ENCODE data around the gene RAMP3. TPM values are rescaled to one million over a fixed set of nuclear protein-coding genes. Genes with fewer than 3 reads are reported as not detected.
A peak's percentile ranks its signal among the peaks of the same experiment; 100 is the strongest.
"Not testable (repeated sequence)": the region's sequence is repeated elsewhere in the genome, so short reads cannot be mapped to it uniquely, and the experiment has no call there.

The RAMP3 gene
- total RNA-seq, 2 experiments from 2014 or later = not detected

DNA sequence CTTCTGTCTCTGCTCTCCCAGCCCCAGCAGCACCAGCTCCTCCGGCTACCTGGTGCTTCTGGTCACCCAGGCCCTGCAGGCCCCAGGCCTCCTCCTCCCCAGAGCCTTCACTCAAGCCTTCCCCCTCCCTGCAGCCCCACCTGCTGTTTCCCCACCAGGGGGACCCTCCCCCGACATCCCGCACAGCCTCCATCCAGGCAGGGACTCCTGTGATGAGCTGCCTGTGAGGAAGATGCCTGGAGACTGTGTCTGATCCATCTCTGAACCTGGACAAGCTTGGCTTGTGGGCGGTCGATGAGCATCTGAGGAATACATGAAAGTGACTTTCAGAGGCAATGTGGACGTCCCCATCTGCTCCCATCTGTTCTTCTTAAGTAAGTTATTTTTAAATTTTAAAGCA lies 45.0 kb downstream of the RAMP3 start:
- Mint-ChIP-seq H3K4me3 (no peak overlapping the region), H3K4me1 (peaks cover 45% of the 10 kb centered on the region), H3K36me3 (ENCODE audit: low read depth) (peaks cover 3% of the 10 kb centered on the region), H3K27me3 (no peaks in the 10 kb centered on the region), H3K9me3 (peaks cover 7% of the 10 kb centered on the region), H3K27ac (no peak overlapping the region)
- ChIA-PET POLR2A (no interaction called here), CTCF (no interaction called here)
- no peak for DNase-seq

- Mint-ChIP-seq H3K4me3 (no peak overlapping the region), H3K4me1 (peaks cover 42% of the 10 kb centered on the region), H3K27ac (peak overlapping the region; percentile 74), H3K9me3 (peaks cover 7% of the 10 kb centered on the region), H3K27me3 (peaks cover 1% of the 10 kb centered on the region), H3K36me3 (ENCODE audit: low read depth) (peaks cover 3% of the 10 kb centered on the region)
- CTCF ChIA-PET = no interaction called here
- POLR2A ChIA-PET = no interaction called here
- DNase-seq = no peak
Observed at GRCh38 chr7:45203036-45203435, 45.4 kb downstream of the RAMP3 start.

DNA sequence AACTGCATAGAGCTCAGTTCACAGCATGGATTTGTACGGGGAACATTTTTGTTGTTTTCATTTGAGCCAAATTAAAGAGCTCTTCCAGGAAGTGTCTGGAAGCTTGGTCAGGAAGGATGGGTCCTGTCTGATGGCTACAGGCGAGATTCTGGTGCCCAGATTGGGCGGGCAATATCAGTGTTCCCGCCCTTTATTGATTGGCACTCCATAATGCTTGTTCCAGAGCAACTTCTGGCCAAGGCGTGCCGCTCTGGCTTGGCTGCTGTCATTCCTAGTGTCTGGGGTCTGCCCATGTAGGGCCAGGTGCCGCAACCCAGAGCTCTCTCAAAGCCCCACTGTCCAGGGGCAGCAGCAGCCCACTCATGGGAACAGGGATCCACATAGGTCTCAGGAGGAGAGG lies 45.9 kb downstream of the RAMP3 start:
- H3K36me3 Mint-ChIP-seq (ENCODE audit: low read depth) = peaks cover 3% of the 10 kb centered on the region
- no peak for DNase-seq
- H3K4me1 Mint-ChIP-seq = peaks cover 42% of the 10 kb centered on the region
- POLR2A ChIA-PET = interaction anchor here (1.0 kb wide), 1 partner anchor 714 kb away, joined by 3 read pairs; no protein-coding TSS in a partner anchor
- peaks cover 5% of the 10 kb centered on the region for H3K27me3 Mint-ChIP-seq
- H3K4me3 Mint-ChIP-seq = no peak overlapping the region
- peaks cover 7% of the 10 kb centered on the region for H3K9me3 Mint-ChIP-seq
- CTCF ChIA-PET = no interaction called here
- peak overlapping the region; percentile 74 for H3K27ac Mint-ChIP-seq

GRCh38 chr7:45203936-45204445 lies 46.4 kb downstream of the RAMP3 start:
- DNase-seq = no peak
- H3K36me3 Mint-ChIP-seq (ENCODE audit: low read depth) = peaks cover 3% of the 10 kb centered on the region
- ChIA-PET CTCF (interaction anchor here (1.0 kb wide), 1 partner anchor 12 kb away, joined by 3 read pairs; no protein-coding TSS in a partner anchor), POLR2A (interaction anchor here (1.0 to 1.1 kb wide), 3 partner anchors 8 to 714 kb away, joined by 3 read pairs; no protein-coding TSS in a partner anchor)
- peaks cover 38% of the 10 kb centered on the region for H3K4me1 Mint-ChIP-seq
- H3K27me3 Mint-ChIP-seq = peaks cover 9% of the 10 kb centered on the region
- H3K9me3 Mint-ChIP-seq = peaks cover 7% of the 10 kb centered on the region
- H3K27ac Mint-ChIP-seq = peak overlapping the region; percentile 74
- H3K4me3 Mint-ChIP-seq = peak overlapping the region; percentile 55

DNA sequence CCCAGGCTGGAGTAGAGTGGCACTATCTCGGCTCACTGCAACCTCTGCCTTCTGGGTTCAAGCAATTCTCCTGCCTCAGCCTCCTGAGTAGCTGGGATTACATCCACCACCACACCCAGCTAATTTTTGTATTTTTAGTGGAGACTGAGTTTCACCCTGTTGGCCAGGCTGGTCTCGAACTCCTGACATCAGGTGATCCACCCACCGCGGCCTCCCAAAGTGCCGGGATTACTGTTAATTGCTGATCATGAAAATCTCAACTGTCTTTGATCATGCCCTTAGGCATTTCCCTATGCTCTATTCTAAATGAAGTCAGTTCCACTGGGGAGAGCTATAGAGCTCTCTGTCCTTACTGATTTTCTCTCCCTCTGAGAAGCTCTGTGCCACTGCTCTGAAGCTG lies 48.7 kb downstream of the RAMP3 start:
- H3K4me1 Mint-ChIP-seq = peaks cover 35% of the 10 kb centered on the region
- DNase-seq; H3K9me3 Mint-ChIP-seq; CTCF ChIA-PET; H3K27ac Mint-ChIP-seq; H3K36me3 Mint-ChIP-seq (ENCODE audit: low read depth); H3K4me3 Mint-ChIP-seq: not testable (repeated sequence)
- peaks cover 13% of the 10 kb centered on the region for H3K27me3 Mint-ChIP-seq
- POLR2A ChIA-PET = interaction anchor here (0.6 to 1.2 kb wide), 2 partner anchors 12 to 53 kb away, joined by 3 read pairs; no protein-coding TSS in a partner anchor

- CTCF ChIA-PET = interaction anchor here (0.5 kb wide), 1 partner anchor 611 kb away, joined by 3 read pairs; no protein-coding TSS in a partner anchor
- Mint-ChIP-seq H3K4me1 (peaks cover 16% of the 10 kb centered on the region), H3K27me3 (peaks cover 31% of the 10 kb centered on the region)
- H3K36me3 Mint-ChIP-seq (ENCODE audit: low read depth); H3K27ac Mint-ChIP-seq; POLR2A ChIA-PET; H3K4me3 Mint-ChIP-seq; H3K9me3 Mint-ChIP-seq: not testable (repeated sequence)
- DNase-seq = peak; percentile 14
Observed at GRCh38 chr7:45209909-45210308, 52.3 kb downstream of the RAMP3 start.

DNA sequence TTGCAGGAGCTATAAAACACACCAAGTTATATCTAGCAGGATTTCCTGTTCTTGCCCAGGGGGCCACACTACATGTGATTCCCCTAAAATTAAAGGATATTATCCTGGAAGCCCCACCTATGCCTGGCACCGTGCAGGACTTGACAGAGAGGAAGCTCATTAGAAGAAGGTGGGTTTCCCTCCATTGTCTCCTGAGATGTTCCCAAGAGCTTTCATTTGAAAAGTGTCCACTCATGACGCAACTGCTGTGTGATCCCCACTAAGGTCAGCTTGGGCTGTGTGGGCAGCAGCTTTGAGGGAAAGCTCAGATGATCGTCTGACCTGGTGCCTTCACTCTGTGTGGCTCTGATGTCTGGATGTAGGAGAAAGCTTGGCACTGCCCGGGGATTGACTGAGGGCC lies 53.5 kb downstream of the RAMP3 start:
- H3K9me3 Mint-ChIP-seq = peaks cover 3% of the 10 kb centered on the region
- peaks cover 42% of the 10 kb centered on the region for H3K27me3 Mint-ChIP-seq
- peaks cover 4% of the 10 kb centered on the region for H3K4me1 Mint-ChIP-seq
- H3K36me3 Mint-ChIP-seq (ENCODE audit: low read depth) = peaks cover under 1% of the 10 kb centered on the region
- CTCF ChIA-PET = no interaction called here
- no peak overlapping the region for H3K4me3 Mint-ChIP-seq
- POLR2A ChIA-PET = no interaction called here
- no peak for DNase-seq
- H3K27ac Mint-ChIP-seq = no peak overlapping the region

GRCh38 chr7:45211958-45212357 lies 54.4 kb downstream of the RAMP3 start:
- Mint-ChIP-seq H3K36me3 (ENCODE audit: low read depth) (no peaks in the 10 kb centered on the region), H3K4me1 (peaks cover 4% of the 10 kb centered on the region), H3K9me3 (peaks cover 3% of the 10 kb centered on the region), H3K27me3 (peaks cover 44% of the 10 kb centered on the region), H3K27ac (no peak overlapping the region), H3K4me3 (no peak overlapping the region)
- POLR2A ChIA-PET = no interaction called here
- CTCF ChIA-PET = no interaction called here
- no peak for DNase-seq

DNA sequence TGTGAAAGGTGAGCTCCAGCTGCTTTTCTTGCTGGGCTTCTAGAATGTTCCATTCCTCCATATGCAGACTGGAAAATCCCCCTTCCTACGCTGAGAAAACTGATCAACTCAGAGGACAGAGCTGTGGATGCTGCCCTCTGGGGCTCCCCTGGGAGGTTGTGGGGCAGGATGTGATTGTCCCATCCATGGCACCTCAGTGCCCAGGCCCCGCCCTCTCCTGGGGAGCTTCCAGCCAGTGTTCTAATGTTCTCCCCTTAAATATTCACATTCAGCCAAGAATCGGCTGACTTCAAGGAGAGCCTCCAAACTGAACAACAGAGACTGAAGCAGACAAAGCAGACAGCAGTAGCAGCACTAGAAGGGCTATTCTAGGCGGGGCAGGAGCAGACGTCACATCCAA lies 55.0 kb downstream of the RAMP3 start:
- Mint-ChIP-seq H3K36me3 (ENCODE audit: low read depth) (no peaks in the 10 kb centered on the region), H3K4me1 (peaks cover 4% of the 10 kb centered on the region)

GRCh38 chr7:45215601-45216062 lies 58.0 kb downstream of the RAMP3 start:
- DNase-seq = no peak
- ChIA-PET CTCF (interaction anchor here (1.1 kb wide), 1 partner anchor 11 kb away, joined by 3 read pairs; no protein-coding TSS in a partner anchor), POLR2A (interaction anchor here (1.0 kb wide), 1 partner anchor 11 kb away, joined by 3 read pairs; no protein-coding TSS in a partner anchor)
- peaks cover under 1% of the 10 kb centered on the region for H3K4me1 Mint-ChIP-seq
- H3K27me3 Mint-ChIP-seq = peaks cover 41% of the 10 kb centered on the region
- no peak overlapping the region for H3K4me3 Mint-ChIP-seq
- H3K9me3 Mint-ChIP-seq = peaks cover 3% of the 10 kb centered on the region
- H3K36me3 Mint-ChIP-seq (ENCODE audit: low read depth) = no peaks in the 10 kb centered on the region
- H3K27ac Mint-ChIP-seq = no peak overlapping the region

More for the DNA sequence above, 55.0 kb downstream of the RAMP3 start:
- ChIA-PET CTCF (no interaction called here), POLR2A (no interaction called here)
- DNase-seq = no peak
- H3K27ac Mint-ChIP-seq = no peak overlapping the region
- H3K27me3 Mint-ChIP-seq = peaks cover 46% of the 10 kb centered on the region
- H3K9me3 Mint-ChIP-seq = peaks cover 3% of the 10 kb centered on the region
- no peak overlapping the region for H3K4me3 Mint-ChIP-seq

DNA sequence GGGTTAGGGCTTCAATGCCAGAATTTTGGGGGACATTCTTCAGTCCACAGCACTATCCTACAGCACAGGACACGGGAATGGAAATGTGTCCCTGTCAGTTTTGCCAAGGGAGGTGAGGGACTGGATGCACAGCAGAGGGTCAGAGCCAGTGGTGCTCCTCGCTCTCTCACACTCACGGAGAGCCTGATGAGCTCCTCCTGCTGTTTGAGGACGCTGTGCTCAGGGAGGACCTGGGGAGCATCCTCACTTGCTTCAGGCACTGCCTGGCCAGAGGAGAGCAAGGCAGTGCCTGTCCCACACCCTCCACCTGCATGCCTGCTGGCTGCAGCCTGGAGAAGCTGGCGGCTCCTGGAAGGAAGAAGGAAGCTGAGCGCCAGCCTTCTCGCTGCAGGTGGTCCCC lies 58.6 kb downstream of the RAMP3 start:
- Mint-ChIP-seq H3K4me1 (no peaks in the 10 kb centered on the region), H3K27ac (no peak overlapping the region), H3K4me3 (no peak overlapping the region), H3K27me3 (peaks cover 44% of the 10 kb centered on the region), H3K36me3 (ENCODE audit: low read depth) (no peaks in the 10 kb centered on the region), H3K9me3 (peaks cover 3% of the 10 kb centered on the region)
- DNase-seq = no peak
- ChIA-PET CTCF (interaction anchor here (1.1 kb wide), 1 partner anchor 12 kb away, joined by 3 read pairs; no protein-coding TSS in a partner anchor), POLR2A (interaction anchor here (1.0 kb wide), 1 partner anchor 12 kb away, joined by 3 read pairs; no protein-coding TSS in a partner anchor)

- Mint-ChIP-seq H3K36me3 (ENCODE audit: low read depth) (no peaks in the 10 kb centered on the region), H3K4me1 (no peaks in the 10 kb centered on the region), H3K4me3 (no peak overlapping the region), H3K27me3 (peaks cover 44% of the 10 kb centered on the region), H3K27ac (no peak overlapping the region), H3K9me3 (peaks cover 3% of the 10 kb centered on the region)
- ChIA-PET POLR2A (interaction anchor here (1.1 kb wide), 1 partner anchor 10 kb away, joined by 3 read pairs; no protein-coding TSS in a partner anchor), CTCF (interaction anchor here (1.2 to 1.3 kb wide), 2 partner anchors 9 to 13 kb away, joined by 3 to 4 read pairs; no protein-coding TSS in a partner anchor)
- no peak for DNase-seq
Observed at GRCh38 chr7:45216622-45217165, 59.1 kb downstream of the RAMP3 start.

DNA sequence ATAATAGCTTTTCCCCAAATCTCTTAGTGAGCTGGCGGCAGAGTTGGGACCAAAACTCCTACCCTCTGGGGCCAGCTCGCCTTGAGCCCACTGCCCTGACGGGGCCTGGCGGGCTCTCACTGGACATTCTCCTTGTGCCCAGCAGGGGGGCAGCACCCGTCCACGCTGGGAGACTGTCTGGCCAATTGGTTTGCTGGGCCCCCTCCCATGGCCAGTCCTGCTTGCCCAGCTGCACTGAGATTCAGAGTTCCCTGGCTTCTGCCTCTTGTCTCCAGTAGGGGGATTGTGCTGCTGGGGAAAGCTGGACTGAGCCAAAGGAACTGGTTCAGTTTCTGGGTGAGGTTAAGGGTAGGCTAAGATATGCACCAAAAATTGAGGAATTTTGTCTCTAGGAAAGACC lies 59.8 kb downstream of the RAMP3 start:
- Mint-ChIP-seq H3K27me3 (peaks cover 45% of the 10 kb centered on the region), H3K4me1 (no peaks in the 10 kb centered on the region), H3K36me3 (ENCODE audit: low read depth) (no peaks in the 10 kb centered on the region), H3K4me3 (no peak overlapping the region), H3K9me3 (peaks cover 3% of the 10 kb centered on the region), H3K27ac (no peak overlapping the region)
- POLR2A ChIA-PET = interaction anchor here (1.1 kb wide), 1 partner anchor 9 kb away, joined by 3 read pairs; no protein-coding TSS in a partner anchor
- DNase-seq = no peak
- CTCF ChIA-PET = interaction anchor here (1.2 to 1.3 kb wide), 2 partner anchors 10 to 12 kb away, joined by 3 to 4 read pairs; no protein-coding TSS in a partner anchor

All from activated CD4-positive, alpha-beta memory T cell treated with anti-CD3 and anti-CD28 coated beads, Interleukin-2, amount 10 ng/mL, durations not matched to agents 7 days and 5 days (primary cell).